NCI-H146 treated with DMSO at 0.1 percent for 48 hours (cell line): Measurements from ENCODE around the gene PKD1L1.
"Not testable (repeated sequence)": the region's sequence is repeated elsewhere in the genome, so short reads cannot be mapped to it uniquely, and the experiment has no call there.

ENCODE experiments used
- DNase-seq: peaks from one replicate; lab custom pipeline; 2025; ENCODE audit not compliant: unreplicated experiment; lab: John Stamatoyannopoulos, UW

The PKD1L1 gene

DNA sequence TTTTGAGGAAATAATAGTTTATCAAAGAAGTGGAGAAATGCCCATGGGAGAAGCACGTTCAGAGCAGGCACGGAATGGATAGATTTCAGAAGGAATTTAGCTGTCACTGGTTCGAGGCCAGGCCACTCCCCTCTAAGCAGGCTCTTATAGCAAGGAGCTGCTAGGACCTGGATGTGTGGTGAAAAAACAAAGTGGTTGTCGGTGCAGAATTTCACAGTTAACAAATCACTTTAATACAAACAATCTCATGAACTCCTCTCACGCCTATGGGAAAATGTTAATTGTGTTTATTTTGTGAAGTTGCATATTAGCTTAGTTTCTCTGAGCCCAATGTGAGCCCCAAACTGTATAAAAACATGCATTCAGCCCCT, 176.3 kb downstream of the PKD1L1 start:
- no peak for DNase-seq

- peak; percentile 21 for DNase-seq
These were observed 176.8 kb downstream of the PKD1L1 start for GRCh38 chr7:47771336-47771989.

DNA sequence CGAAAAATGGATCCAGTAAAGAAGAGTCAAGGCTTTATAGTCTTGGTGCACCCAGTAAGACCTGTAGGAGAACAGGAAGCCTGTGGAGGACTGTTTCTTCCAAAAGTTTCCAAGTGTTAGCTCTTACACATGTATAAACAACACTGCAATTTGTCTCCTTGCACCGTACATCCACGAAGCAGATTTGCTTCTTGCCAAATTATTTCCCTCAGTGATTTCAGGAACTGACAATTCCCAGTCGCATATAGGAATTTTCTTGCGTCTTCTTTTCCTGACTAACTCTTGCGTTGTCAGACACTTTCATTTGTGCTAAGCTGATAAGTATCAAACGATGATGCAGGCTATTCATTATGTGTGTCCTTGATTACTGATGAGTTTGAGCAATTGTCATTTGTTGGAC, 182.1 kb downstream of the PKD1L1 start:
- no peak for DNase-seq

DNA sequence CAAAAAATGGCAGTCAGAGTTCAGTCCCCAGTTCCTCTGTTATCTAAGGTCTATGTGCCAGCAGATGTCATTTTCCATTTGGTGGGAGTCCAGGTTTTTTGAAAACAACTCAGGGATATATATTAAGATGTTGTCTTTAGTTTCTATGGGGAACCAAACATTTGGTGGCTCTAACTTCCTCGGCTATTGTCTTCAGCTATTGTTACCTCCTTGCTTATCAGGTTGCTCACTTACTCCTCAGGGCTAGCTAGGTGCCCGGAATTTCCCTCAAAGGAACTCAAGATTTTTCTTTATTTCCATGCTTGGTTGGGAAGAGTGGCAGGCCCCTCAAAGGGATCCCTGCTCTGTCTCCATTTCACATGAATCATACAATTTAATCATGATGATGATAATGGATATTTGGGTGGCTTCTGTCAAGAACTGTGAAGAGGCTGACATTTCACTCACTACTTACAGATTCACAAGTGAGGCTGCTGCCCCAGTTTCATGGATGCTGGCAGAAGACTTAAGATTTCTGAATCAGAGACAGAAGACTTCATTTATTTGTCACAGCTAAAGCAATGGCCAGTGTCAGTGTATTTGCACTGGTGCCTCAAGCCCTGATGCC, 182.8 kb downstream of the PKD1L1 start:
- DNase-seq, result no peak

DNA sequence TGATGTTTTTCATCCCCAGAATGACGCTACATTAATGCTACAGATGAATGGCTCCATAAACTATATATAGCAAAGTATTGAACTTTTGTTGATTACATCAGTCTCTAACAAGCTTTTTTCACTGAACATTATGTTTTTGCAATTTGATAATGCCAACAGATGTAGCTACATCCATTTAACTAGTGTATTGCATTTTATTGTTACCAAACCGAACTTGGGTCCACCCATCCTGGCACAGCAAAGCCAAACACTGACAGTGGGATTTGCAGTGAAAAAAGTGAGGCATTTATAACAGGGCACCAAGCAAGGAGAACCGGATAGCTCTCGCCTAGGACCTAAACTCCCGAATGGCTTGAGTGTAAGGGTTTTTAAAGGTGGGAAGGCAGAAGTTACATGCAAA, 183.5 kb downstream of the PKD1L1 start:
- DNase-seq, result no peak

DNA sequence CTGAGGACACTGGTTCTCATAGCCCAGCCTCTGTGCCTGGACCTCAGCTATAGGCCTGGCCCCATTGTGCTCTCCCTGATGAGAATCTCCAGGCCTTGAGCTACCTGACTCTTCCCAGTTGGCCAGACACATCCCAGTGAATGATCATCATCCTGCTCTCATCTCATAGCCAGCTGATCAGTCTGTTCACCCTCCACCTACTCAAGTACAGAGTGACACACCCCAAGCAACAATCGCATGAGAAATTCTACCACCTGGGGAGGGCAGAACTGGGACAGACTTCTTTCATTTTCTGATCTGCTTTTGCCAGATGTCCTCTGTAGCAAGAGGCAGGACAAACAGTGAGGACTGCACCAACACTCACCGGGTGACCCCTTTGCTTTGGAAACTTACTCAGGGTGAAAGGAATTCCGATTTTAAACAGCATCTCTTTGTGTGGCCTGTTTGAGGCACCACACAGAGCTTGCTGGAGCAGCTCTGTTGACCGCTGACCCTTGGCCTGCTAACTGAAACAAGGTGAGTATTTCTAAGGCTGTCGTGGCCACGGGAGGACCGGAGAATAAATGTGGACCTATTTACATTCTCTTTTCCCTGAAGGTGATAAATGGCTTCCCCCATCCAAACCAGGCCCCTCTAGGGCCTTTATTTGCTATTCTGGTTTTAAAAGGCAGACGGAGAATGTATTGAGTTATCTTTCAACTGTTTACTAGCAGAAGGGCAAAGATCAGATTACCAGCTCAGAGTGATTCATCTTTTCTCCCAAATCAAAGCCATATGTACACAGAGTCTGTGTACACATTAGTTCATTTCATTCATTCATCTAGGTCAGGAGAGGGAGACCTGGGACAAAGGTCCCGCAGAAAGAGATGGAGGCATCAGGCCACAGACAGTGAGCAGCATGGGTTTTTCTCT, 184.9 kb downstream of the PKD1L1 start:
- DNase-seq, result peak; percentile 98

DNA sequence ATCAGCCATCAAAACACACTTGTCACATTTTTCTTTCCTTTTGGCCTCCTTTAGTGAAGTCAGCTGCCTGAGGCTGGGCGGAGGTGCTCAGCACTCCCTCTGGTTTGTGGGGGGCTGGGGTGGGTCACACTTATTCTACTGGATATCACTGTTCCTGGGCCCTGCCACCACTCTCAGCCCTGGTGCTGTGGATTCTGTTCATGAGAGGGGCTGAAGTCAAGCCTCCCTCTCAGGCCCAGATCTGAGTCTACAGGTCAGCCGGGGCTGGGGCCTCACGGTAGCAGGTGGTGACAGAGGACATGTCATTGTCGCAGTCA, 185.6 kb downstream of the PKD1L1 start:
- no peak for DNase-seq

- DNase-seq, result no peak
These were observed 186.1 kb downstream of the PKD1L1 start for GRCh38 chr7:47762207-47762606.

DNA sequence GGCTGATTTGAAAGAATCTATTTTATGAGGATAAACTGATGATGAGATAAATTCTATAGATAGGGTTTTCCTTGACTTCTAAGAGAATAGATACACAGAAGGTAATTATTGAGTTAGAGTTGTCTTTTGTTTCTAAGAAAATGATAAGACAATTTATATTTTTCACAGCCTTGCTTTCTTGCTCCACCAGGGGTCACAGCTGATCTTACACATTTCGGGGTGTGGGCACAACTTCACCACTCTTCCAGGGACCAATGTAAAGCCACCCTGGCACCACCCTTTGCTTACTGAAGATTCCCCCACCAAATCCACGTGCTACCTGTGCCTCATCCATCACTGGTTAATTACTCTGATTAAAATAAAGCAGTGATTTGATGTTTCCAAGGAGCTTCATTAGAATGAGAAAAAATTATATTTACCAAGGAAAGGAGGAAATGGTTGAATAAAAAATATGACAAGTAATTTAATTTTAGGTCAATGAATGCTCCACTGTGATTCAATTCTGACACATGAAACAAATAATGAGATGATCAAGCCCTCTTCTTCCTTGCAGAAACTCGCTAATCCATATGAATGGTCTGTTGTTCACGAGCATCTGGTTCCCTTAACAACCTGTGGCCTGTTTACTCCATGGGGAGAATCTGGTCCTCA, 189.1 kb downstream of the PKD1L1 start:
- DNase-seq, result no peak

- DNase-seq, result no peak
These were observed 189.7 kb downstream of the PKD1L1 start for GRCh38 chr7:47758546-47758945.

DNA sequence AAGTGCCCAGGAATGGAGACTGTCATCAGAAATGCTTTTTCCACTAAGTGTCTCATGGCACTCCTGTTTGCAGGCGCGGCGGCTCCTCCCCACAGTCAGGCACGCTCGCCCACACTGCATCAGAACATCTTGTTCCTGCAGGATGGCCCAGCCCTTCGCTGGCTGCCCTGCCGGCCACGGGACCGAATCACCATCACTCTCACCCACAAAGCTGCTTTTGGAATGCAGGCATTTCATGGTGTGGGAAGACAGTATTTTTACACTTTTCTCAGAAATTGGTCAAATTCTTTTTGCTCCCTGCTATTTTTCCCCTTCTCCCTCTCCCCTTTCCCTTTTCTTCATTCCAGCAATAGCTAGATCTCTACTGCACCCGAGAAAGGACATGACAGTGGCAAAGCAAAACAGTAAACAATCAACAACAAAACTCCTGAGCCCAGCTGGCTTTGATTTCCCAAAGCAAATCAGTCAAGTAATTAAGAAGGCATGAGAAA, 190.3 kb downstream of the PKD1L1 start:
- DNase-seq, result no peak

DNA sequence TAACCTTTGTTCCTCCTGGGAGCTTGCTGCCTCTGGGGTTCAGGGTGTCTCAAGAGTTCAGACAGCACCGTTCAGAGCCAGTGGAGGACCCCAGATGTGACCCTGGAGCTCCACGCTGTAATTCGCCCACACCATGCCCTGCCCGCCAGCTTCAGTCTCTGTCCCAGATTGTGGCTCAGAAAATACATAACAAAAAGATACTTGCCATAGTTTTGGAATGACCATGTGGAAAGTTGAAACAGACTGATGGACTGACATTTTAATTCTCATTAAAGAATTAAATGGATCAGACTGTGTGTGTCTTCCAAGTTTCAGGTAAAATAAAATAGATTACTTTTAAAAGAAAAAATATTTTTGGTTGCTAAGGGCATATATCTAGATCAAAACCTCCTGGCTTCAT, 191.6 kb downstream of the PKD1L1 start:
- DNase-seq, result no peak

DNA sequence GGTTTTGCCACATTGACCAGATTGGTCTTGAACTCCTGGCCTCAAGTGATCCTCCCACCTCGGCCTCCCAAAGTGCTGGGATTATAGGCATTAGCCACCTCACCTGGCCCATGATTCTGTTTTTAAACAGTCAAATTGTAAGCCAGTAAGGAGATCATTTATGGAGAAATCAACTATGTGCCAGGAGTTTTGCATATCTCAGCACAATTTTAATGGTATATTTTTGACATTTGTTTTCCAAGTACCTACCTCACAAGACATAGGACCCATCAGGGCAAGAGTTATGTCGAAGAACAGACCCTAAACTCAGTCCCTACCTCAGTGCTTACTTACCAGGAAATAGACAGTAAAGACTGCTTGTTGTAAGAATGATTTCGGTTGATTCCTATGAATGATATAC, 193.0 kb downstream of the PKD1L1 start:
- no peak for DNase-seq

- DNase-seq, result not testable (repeated sequence)
These were observed 196.5 kb downstream of the PKD1L1 start for GRCh38 chr7:47751724-47752123.

- no peak for DNase-seq
These were observed 197.2 kb downstream of the PKD1L1 start for GRCh38 chr7:47751043-47751442.

- no peak for DNase-seq
These were observed 200.2 kb downstream of the PKD1L1 start for GRCh38 chr7:47748041-47748440.

DNA sequence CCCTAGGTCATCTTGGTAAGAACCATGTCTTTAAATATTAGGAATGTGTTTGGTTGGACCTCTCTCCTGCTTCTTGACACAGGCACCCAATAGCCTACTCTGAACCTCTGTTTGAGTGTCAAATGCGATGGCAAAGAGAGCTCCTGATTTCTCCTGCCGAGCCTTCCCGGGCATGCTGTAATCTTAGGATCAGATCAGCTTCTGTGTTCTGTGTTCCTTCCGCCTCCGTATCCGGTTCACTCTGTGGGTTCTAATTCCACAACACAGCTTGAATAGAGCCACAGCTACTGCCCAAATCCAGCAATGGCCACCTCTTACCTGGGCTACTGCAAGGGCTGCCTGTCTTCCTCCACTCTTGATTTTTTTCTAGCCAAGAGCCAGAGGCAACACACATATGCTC, 201.1 kb downstream of the PKD1L1 start:
- DNase-seq, result no peak

- DNase-seq, result no peak
These were observed 201.8 kb downstream of the PKD1L1 start for GRCh38 chr7:47746468-47746867.

DNA sequence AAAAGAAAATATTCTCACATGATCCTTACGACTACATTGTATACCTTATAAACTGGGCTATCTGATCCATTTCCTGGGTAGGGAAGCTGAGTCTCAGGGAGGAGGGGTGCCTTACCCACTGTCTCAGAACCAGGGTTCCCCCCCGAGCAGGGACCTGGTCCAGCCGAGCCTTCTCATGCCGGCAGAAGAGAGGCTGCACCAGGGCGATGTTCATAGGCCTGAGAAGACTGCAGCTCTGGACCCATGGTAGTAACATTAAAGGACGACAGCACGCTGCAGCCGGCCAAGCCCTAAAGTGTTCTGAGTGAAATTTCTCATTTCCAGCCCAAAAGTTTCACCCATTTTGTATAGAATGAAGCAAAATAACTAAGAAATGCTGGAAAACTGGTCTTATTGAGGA, 203.4 kb downstream of the PKD1L1 start:
- DNase-seq, result no peak

- no peak for DNase-seq
These were observed 204.2 kb downstream of the PKD1L1 start for GRCh38 chr7:47743965-47744591.

- DNase-seq, result no peak
These were observed 206.3 kb downstream of the PKD1L1 start for GRCh38 chr7:47741984-47742383.
